GM12801 (cell line): ENCODE results near the gene WDFY2.

Experiments used
- TF ChIP-seq, protein P1 (sequence below): IDR thresholded peaks from one replicate; pipeline ENCODE4 v1.5.1; 2011; ENCODE audit warnings: control low read depth; ENCODE audit not compliant: insufficient read length; ENCODE audit errors: extremely low read depth

The WDFY2 gene

DNA sequence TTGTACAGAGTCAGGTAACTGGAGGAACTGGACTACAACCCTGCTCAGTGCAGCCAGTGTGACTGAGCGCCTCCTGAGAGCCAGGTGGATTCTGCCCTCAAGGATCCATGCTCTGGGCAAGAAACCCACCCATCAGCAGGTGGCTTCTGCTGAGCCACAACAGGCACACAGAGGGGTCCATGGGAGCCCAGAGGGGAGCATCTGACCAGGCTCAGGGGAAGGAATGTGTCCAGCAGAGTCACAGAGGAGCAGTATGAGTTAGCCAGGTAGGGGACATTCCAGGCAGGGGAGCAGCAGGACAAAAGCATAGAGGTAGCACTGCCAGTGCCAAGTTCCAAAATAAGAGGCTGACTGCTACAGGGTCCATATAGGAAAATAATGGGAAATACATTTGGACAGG is 199.8 kb downstream of the WDFY2 start:
- TF ChIP-seq, protein P1, sequence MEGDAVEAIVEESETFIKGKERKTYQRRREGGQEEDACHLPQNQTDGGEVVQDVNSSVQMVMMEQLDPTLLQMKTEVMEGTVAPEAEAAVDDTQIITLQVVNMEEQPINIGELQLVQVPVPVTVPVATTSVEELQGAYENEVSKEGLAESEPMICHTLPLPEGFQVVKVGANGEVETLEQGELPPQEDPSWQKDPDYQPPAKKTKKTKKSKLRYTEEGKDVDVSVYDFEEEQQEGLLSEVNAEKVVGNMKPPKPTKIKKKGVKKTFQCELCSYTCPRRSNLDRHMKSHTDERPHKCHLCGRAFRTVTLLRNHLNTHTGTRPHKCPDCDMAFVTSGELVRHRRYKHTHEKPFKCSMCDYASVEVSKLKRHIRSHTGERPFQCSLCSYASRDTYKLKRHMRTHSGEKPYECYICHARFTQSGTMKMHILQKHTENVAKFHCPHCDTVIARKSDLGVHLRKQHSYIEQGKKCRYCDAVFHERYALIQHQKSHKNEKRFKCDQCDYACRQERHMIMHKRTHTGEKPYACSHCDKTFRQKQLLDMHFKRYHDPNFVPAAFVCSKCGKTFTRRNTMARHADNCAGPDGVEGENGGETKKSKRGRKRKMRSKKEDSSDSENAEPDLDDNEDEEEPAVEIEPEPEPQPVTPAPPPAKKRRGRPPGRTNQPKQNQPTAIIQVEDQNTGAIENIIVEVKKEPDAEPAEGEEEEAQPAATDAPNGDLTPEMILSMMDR: no peak

DNA sequence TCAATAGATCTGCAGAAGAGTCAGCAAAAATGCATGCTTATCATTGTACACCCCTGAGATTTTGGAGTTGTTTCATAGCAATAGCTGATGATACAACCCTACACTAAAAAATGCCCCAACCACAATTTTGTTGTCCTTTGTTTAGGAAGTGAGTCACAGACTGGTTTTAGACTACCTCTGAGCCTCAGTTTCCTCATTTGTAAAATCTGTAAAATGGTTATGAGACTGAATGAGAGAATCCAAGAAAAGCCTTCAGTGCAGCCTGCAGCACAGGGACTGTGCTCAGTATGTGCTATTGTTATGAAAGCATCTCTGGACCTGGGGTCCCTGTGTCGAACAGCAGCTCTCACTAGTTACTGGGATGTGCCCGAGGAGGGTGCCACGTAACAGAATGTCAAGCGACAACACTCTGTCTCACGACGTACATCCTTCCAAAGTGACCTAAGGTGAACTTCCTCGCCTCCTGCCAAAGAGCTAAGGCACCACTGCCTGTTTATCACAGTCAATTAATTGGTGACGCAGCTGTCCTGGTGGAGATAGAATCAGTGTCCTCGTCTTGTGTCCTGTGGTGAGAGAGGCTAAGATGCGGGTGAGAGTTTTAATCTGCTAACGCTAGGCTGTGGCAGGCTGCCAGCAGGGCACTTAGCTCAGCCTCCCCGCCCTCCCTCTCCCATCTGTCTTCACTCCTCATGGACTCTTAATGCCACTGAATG is 201.6 kb downstream of the WDFY2 start:
- TF ChIP-seq, protein P1: no peak

DNA sequence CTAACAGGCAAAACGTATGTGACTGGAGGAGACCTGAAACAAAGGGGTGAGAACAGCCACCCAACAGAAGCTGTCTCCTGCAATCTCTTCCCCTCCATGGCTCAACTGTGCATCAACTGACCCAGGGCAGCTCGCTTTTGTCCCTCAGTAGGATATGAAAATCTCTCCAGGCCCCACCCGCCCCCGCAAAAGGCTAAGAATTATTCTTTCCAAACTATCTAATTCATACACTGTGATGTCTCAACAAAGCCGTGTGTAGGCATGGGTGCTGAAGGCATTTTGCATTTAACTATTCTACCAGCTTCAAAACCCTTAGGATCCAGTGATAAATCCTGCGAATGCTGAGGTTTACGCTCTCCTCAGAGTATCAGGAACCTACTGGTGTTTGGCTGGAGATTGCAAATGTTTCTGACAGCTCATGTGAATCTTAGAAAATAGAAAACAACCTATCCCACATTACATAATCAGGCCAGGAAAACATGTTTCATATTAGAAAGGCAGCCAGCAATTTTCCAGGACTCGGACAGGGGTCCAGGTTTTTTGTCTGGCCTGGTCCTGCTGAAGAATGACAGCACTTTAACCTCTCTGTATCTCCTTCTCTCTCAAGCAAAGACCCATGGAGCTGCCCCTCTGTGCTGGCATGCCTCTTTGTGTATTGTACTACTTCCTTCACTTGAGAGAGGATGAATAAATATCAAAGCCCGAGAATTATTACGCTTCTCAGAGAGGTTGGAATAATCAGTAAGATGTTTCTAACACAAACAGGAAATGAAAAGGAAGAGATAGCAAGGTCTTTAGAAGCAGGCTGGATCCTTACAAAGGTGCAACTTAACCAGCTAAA is 202.4 kb downstream of the WDFY2 start:
- TF ChIP-seq, protein P1: no peak

DNA sequence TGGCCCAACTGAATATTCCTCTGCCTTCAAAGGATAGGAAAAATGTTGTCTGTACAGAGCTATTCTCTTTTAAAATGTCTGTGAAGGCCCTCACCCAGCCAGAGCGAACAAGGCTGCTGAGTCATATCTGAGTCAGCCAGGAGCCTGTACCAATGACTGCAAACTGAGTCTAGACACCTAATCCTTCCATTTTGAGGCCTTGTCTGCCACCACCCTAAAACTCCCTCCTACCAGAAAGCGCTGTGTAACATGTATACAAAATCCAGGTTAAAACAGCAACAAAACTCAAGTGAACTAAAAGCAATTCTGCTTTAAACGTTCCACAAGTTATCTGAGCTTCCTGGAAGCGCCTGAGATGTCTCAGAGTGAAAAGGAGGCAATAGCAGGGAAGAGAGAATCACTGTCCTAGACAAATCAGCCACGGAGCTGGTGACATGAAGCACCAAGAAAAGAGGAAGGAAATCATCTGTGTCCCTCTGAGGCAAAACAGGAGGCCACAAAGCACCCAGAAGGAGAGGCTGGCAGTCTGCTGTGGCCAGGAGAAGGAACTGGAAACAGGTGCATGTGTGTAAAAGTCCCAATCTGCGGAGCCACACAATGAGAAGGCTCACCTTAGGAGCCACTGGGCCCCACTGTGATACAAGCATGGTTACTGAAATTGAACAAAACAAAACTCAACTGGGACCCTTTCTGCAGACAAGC is 209.5 kb downstream of the WDFY2 start:
- TF ChIP-seq, protein P1: no peak

DNA sequence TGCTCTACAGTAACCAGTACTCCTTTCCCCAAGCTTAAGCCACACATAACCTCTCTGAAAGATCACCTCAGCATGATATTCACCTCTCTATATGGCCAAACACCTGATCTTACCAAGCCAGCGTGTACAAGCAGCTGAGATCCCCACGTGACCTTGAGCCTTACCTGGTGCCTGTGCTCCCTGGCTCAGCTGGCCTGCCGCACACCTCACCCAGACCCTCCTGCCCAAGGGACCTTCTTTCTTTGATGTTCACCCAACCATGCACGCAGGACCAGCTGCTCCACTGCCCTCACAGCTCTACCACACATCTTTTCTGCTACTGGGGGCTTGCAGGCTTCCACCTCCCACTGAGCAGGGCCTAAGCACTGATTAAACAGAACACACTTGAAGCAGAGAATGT is 210.7 kb downstream of the WDFY2 start:
- TF ChIP-seq, protein P1: no peak

DNA sequence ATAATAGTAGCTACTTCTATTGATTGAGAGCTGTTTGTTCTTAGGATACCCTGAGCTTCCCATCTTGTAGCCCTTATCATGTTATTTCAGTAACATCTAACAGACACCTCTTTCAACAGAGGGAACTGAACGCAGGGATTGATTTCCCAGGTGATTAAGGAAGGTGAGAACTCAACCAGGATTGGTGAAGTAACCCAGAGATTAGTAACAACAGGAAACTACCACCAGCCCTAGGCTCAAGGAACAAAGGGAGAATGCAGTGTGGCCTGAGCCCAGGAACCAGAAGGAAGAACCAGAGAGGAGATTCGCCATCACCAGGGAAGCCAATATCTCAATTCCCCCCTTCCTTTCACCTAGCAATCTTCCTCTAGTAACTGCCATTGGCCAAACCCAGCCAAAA is 211.2 kb downstream of the WDFY2 start:
- TF ChIP-seq, protein P1: no peak

DNA sequence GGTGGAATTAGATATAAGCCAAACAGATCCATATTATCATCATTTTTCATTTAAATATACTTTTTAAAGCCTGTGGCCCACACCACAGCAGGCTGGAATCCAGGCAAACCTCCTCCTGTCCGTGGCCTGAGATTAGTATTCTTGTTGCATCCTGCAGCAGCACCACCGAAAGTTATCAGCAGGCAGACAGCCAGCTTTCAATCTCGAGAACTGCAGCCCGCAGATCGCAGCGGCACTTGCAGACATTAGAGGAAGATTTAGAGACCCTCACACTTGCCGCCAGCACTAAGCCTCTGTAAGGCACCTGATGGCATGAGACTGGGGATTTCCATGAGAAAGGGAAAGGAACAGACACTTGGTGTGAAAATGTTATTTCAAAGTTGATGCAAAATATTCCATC is 212.3 kb downstream of the WDFY2 start:
- TF ChIP-seq, protein P1: no peak
